GM19455 (cell line): ENCODE results near the gene ADGRV1.
"Not testable (repeated sequence)": the region's sequence is repeated elsewhere in the genome, so short reads cannot be mapped to it uniquely, and the experiment has no call there.

Experiments
- ATAC-seq: cut with Tn5 transposase; IDR thresholded peaks from one replicate; pipeline ENCODE4 v1.9.1; 2021; ENCODE audit not compliant: unreplicated experiment

ADGRV1 gene

GRCh38 chr5:90803381-90803780 lies 244.8 kb downstream of the ADGRV1 start:
- ATAC-seq: no peak

DNA sequence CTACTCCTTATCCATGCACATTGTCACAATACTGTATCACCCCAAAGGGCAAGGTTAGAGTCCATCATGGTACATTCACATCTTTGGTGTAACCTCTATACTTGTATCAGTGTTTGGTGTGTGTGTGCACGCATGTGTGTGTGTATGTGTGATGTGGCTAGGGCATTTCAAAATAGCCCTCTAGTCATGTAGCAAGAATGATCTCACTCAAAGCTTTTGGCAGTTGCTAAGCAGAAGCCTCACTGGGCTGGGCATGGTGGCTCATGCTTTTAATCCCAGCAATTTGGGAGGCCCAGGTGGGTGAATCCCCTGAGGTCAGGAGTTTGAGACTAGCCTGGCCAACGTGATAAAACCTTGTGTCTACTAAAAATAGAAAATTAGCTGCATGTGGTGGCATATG lies 245.3 kb downstream of the ADGRV1 start:
- ATAC-seq: no peak

- ATAC-seq: no peak
These were observed 248.9 kb downstream of the ADGRV1 start for GRCh38 chr5:90807496-90807895.

DNA sequence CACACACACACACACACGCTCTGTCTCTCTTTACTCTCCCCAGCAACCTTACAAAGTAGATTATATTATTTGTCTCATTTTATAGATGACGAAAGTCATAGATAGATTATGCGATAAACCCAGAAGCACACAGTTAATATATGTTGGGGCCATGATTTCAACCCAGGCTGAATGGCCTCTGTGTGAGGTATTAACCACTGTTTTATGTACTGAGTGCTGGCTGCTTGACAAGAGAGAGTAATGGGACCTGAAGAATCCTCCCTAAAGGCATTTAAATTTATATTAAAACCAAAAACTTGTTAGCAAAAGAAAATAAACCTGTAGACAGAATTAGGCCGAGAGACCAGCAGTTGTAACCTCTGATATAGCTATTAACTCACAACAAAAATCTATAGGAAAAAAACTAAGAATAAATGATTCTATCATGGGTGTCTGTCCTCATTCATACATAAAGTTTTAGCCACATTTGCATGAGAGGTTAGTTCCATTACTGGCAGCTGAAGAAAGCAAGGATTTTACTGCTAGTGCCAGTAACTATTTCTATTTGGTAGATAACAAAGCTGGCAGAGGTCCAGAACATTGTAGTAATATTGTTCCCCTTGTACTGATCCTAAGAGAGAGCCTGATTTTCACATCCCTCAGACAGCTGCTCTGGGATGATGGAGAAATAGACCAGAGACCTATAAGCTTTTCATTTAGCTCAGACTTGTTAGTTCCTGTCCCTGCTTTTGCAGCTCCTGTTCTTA lies 250.9 kb downstream of the ADGRV1 start:
- ATAC-seq: no peak

DNA sequence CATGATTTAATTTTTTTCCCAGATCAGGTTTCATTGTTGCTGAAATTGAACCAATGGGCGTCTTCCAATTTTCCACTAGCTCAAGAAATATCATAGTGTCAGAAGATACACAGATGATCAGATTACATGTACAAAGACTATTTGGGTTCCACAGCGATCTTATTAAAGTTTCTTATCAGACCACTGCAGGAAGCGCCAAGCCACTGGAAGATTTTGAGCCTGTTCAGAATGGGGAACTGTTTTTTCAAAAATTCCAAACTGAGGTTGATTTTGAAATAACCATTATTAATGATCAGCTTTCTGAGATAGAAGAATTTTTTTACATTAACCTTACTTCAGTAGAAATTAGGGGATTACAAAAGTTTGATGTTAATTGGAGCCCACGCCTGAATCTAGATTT lies 251.6 kb downstream of the ADGRV1 start:
- ATAC-seq: no peak

DNA sequence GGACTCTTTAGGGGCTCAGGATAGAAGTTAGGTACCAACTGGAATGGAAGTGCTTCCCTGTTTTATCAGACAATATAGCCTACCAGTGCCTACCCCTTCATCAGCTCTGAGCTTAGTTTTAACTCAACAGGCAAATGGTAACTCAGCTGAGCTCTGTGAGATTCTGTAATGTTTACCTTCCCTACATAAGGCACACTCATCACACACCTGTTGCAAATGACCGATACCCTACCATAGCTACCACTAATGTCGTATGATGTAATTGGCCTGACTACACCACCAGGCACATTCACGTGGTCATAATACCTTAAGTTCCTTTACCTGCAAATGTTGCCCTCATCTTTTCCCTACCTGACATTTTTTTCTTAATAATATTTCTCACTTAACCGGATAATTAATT lies 254.8 kb downstream of the ADGRV1 start:
- ATAC-seq: no peak

GRCh38 chr5:90822062-90822461 lies 263.5 kb downstream of the ADGRV1 start:
- not testable (repeated sequence) for ATAC-seq

GRCh38 chr5:90824436-90824835 lies 265.8 kb downstream of the ADGRV1 start:
- no peak for ATAC-seq

DNA sequence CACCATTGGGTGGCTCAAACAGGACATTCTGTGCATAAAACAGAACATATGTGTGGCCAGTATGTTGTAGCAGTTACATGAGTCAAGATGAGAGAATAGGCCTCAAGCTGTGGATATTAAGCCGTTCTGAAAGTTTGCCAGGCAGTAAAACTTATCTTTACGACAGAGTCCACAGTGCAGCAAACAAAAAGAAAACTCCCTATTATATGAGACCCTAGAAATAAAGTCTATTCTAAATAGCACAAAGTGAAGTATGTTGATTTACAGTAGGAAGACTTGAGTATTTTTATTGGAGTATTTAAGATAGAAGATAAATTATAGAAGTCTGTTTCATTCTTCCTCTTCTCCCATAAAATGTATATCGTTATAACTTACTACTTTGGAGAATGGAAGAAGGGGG lies 271.5 kb downstream of the ADGRV1 start:
- no peak for ATAC-seq

GRCh38 chr5:90833753-90834152 lies 275.2 kb downstream of the ADGRV1 start:
- ATAC-seq: no peak

DNA sequence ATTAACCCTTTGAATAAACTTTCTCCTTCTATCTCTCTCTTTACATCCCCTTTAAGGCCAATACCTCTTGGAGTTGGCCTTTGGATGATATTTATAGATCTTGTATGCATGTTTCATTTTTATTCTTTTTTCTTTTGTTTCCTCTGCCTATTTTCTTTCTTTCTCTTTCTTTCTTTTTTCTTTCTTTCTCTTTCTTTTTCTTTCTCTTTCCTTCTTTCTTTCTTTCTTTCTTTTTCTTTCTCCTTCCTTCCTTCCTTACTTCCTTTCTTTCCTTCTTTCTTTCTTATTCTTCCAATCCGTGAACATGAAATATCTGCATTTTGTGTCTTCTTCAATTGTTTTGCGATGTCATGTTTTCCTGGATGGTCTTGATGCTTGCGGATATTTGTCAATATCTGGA lies 276.1 kb downstream of the ADGRV1 start:
- ATAC-seq: no peak

- ATAC-seq: no peak
These were observed 284.8 kb downstream of the ADGRV1 start for GRCh38 chr5:90843443-90843842.

- no peak for ATAC-seq
These were observed 286.3 kb downstream of the ADGRV1 start for GRCh38 chr5:90844931-90845330.

DNA sequence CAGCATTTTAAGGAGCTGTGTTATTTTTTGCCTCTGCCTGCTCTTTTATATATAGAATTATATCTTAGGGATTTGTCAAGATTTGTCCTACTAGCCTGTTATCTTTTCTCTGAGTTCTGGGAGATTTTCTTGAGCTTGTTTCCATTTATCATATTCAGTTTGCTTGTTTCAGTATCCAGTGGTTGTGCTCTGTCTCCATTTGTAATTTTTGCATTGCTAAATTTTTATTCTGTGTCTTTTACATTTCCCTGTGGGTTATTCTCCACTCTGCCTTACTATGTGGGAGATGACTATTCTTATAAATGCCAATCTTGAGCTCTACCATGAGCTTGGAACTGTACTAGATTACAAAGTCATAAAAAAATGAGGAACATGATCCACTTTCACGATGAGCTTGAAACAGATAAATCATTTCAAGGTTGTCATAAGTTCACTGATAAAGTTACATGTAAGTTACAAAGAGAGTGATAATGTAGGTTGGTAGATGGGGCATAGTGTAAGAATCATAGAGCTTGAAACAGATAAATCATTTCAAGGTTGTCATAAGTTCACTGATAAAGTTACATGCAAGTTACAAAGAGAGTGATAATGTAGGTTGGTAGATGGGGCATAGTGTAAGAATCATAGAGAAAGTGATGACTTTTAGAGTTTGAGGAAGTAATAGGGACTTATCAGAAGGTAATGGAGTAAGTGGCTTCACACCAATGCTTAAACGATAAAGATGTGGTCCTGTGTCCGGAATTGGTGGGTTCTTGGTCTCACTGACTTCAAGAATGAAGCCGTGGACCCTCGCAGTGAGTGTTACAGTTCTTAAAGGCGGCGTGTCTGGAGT lies 287.3 kb downstream of the ADGRV1 start:
- ATAC-seq: no peak

- not testable (repeated sequence) for ATAC-seq
These were observed 289.0 kb downstream of the ADGRV1 start for GRCh38 chr5:90847606-90848005.

DNA sequence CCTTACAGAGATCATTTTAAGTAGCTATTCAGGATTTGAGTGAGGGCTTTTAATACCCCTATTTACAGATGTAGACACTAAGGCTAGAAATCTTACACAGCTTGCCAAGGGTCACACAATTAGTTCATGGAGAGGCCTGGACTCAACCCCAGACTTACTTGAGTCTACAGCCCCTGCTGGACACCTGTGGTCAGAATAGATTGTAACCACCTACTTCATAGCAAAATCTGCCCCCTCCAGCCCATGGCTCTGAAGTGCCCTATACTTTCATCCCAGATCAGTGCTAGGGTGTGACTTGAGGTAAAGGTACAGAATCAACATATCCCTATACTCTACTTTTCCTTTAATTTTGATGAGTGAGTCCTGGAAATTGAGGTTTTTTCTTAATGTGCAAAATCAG lies 291.3 kb downstream of the ADGRV1 start:
- ATAC-seq: no peak

GRCh38 chr5:90852531-90852930 lies 293.9 kb downstream of the ADGRV1 start:
- no peak for ATAC-seq

GRCh38 chr5:90853750-90854149 lies 295.2 kb downstream of the ADGRV1 start:
- no peak for ATAC-seq

DNA sequence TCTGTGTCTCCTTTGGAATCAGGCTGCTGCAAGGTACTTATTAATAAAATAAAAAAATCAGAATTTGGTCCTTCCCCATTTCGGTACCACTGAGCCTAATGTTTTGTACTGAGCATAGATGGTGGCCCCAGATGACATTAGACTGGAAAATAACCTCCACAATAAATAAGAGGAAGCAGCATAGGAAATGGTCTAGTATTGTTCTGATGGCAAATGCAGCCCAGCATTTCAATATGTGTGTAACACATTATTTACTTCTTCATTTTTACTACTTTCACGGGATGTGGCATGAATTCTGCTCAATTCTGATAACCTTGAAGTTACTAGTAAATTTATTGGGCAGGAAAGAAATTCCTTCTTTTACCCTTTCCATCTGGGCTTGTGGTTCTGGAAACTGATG lies 295.6 kb downstream of the ADGRV1 start:
- no peak for ATAC-seq

DNA sequence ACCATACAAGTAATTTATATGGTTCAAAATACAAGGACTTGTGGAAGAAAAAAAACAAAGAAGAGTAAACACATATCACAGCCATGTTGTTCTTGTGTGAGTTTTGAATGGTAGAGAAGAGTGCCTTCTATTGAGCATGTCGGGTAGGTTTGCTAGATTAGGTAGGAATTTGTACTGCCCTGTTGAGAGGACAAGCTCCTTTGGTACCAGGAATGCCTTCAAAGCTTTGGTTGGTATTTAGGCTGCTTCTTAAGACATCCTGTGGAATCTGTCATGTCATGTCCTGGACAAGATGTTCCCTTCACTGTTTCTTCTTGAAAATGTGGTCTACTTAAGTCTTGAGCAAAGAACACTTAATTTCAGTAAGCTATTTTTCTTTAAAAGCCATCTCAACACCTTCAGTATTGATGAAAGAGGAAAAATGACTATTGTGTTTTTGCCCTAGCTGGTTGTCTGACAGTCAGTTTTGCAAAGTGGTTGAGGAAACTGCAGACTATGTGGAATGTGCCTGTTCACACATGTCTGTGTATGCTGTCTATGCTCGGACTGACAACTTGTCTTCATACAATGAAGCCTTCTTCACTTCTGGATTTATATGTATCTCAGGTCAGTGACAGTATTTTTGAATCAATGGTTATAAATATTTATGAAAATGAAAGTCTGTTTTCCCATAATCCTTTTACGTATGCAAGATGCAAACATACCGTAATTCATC lies 296.9 kb downstream of the ADGRV1 start:
- ATAC-seq: no peak

GRCh38 chr5:90861843-90862586 lies 303.4 kb downstream of the ADGRV1 start:
- ATAC-seq: no peak
